HG03025 (cell line): ENCODE results near the gene PLD6.
"Not testable (repeated sequence)": the region's sequence is repeated elsewhere in the genome, so short reads cannot be mapped to it uniquely, and the experiment has no call there.

Source experiments
- ATAC-seq: cut with Tn5 transposase; IDR thresholded peaks from one replicate; pipeline ENCODE4 v1.9.1; 2021; ENCODE audit warnings: mild to moderate bottlenecking, moderate library complexity; ENCODE audit not compliant: unreplicated experiment, low FRiP score

The PLD6 gene

DNA sequence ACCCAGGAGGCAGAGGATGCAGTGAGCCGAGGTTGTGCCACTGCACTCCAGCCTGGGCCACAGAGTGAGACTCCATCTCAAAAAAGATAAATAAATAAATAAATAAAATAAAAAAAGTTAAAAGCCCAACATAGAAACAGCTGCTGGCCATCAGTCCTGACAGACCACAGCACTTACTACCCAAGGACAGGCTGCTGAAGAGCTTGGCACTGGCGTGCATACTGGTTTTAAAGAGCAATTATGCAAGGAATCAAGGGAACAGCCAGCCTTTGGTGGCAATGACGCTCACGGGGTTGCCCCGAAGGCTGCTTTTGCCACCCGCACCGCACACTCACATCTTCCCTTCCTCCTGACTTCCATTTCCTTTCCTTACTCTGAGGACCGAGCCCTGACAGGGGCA lies 4.2 kb downstream of the PLD6 start:
- no peak for ATAC-seq

GRCh38 chr17:17201271-17201670 lies 4.9 kb downstream of the PLD6 start:
- no peak for ATAC-seq

- no peak for ATAC-seq
Observed at GRCh38 chr17:17200831-17201230, 5.3 kb downstream of the PLD6 start.

DNA sequence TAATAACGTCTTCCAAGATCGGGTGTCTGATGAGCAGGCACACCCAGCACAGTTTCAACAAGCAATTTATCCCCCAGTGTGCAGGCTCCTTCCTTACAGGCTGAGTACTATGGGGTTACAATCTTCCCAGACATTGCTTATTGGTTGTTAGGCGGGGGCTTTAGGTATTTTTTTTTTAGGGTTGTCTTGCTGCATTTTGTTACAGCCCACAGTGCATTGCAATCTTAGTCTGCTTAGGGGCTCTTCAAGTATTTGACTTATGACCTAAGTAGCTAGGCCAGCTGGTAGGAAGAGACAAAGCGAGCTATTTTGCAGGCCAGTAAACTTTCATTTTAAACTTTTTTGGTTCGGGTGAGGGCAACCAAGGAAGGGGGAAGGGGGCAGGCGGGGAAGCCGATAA lies 5.8 kb downstream of the PLD6 start:
- ATAC-seq = no peak

DNA sequence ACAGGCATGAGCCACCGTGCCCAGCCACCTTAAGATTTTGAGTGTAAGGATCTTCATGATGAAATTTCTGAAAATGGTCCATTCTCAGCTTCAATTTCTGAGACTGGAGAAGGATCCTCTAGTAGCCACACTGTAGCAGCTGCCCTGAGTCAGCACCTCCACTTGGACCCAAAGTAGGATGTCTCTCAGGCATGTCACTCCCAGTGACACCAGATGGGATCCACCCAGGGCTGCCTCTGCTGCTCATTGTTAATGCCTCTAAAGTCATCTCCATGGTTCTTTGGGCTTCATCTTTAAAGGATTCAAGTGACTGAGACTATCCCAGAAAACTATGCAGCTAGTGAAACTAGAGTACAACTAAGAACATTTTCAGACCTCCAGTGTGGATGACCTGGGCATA lies 7.9 kb downstream of the PLD6 start:
- ATAC-seq = no peak

DNA sequence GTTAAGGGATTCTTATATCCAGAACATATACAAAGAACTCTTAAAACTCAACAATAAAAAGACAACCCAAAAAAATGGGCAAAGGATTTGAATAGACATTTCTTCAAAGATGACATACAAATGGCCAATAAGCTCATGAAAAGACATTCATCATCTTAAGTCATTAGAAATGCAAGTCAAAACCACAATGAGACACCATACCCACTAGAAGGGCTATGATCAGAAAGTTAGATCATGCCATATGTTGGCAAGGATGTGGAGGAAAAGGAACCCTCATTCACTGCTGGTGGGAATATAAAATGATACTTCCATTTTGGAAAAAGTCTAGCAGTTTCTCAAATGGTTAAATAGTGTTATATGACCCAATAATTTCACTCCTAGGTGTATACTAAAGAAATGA lies 9.4 kb downstream of the PLD6 start:
- no peak for ATAC-seq

DNA sequence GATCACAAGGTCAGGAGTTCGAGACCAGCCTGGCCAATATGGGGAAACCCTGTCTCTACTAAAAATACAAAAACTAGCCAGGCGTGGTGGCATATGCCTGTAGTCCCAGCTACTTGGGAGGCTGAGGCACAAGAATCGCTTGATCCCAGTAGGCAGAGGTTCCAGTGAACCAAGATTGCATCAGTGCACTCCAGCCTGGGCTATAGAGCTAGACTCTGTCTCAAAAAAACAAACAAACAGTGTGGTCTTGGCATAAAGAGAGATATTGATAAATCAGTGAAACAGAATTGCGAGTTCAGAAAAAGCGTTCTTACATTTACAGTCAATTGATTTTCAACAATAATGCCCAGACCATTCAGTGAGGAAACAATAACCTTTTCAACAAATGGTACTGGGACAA lies 10.7 kb downstream of the PLD6 start:
- ATAC-seq = not testable (repeated sequence)

- no peak for ATAC-seq
Observed at GRCh38 chr17:17191961-17192381, 14.2 kb downstream of the PLD6 start.

DNA sequence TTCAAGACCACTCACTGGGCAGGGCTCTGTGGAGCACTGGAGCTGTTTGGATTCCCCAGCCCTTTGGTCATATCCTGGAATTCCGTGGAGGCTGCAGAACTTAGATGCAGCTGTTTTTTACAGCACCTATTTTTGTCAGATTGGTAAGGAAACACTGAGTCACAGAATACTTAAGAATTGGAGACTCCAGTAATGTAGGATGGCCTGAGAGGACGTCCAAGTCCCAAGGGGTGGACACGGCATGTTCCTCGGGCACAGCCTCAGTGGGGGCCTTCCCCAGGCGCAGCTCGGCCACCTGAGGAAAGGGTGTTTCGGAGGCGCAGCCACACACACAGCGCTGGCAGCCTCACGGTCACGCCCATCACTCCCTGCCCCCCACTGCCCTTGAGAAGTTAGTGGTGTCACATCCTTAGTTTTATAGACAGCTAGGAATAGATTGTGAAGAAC lies 14.8 kb downstream of the PLD6 start:
- ATAC-seq = no peak

DNA sequence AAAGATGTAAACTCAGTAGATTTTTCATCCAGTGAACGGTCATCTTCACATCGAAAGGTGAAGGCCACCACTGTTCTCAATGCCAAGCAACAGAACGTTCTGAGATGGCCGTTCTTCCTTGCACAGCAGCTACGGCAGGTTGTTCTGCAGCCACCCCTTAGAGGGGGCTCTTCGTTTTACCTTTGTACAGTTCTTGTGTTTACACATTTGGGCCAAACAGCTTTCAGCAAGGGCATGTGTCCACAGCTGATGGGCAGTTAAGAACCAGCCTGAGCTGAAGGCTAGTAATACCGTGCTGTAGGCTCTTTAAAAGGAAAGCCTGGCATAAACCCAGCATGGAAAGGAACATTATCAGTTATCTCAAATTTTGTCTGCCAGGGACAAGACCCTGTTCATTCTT lies 15.9 kb downstream of the PLD6 start:
- ATAC-seq = no peak

DNA sequence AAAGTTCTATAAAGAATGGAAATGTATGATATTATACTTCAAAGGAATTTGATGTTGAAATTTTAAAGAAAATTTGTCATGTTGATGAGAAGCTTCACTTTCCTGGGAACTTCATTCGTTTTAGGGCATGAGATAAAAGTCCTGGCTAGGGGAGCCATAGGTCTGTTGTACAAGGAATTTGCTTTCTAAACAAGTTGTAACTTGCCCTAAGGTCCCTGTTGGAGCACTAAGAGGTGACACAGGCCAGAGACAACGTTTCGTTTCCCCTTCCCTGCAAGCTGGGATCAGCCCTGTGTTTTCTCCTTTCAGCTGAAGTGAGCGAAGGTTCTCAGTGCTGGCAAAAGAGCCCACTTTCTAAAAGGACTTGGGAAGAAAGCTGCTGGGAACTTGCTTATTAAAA lies 16.6 kb downstream of the PLD6 start:
- no peak for ATAC-seq

- no peak for ATAC-seq
Observed at GRCh38 chr17:17188586-17188985, 17.5 kb downstream of the PLD6 start.

DNA sequence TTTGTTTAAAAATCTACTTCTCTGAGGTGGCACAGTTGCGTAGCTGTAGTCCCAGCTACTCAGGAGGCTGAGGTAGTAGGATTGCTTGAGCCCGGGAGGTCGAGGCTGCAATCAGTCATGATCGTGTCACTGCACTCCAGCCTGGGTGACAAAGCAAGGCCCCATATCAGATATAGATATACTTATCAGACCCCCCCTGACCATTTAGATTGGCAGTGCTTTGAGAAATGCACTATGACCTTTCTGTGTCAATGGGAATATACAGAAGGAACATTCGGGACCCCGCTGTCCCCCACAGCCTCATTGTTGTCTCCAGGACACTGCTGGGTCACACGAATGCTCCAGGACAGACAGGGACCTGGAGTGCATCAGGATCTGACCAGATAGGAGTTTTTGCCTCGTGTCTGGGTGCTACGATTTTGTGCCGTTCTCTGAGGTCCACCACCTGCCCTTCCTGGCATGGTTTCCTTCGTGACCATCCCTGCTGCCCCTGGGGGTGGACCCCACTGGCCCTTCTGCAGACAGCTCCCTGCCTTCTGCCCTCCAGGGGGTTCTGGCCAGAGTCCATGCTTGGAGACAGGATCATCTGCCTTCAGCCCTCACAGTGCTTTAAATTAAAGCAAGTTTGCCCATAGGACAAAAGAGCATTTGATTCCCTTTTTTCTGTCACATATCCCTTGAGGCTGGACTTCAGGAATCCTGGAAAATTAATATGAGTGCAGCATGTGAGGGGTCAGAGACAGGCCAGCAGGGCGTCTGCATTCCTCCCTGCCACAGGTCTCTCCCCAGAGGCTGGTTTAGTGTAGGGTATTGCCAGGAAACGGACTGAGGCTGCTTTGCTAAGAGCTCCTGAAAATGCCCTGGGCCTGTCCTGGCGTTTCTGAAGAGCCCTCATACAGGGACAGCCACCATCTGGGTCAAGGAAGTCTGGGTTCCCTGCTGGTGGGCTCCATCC lies 19.3 kb downstream of the PLD6 start:
- no peak for ATAC-seq

DNA sequence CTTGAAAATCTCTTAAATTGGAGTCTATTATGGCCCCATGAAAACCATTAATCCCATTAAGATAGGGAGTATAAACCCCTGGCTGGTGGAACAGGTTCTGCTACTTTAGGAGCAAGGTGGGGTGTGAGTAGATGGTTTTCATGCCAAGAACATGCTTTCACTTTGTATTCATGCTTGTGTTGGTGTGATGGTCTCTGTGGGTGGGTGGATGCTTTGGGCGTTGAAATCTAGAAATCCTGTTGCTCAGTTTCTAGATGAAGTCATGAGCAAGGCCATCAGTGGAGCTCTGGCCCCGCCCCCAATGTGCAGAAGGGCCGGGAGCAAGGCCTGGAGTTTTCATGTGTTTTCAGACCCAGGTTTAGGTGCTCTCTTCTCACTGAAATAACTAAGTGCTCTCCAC lies 20.1 kb downstream of the PLD6 start:
- ATAC-seq = no peak

- ATAC-seq = not testable (repeated sequence)
Observed at GRCh38 chr17:17184985-17185757, 21.0 kb downstream of the PLD6 start.

- ATAC-seq = no peak
Observed at GRCh38 chr17:17183744-17184143, 22.4 kb downstream of the PLD6 start.

- ATAC-seq = no peak
Observed at GRCh38 chr17:17182598-17183136, 23.5 kb downstream of the PLD6 start.

GRCh38 chr17:17181666-17182597 lies 24.2 kb downstream of the PLD6 start:
- no peak for ATAC-seq

DNA sequence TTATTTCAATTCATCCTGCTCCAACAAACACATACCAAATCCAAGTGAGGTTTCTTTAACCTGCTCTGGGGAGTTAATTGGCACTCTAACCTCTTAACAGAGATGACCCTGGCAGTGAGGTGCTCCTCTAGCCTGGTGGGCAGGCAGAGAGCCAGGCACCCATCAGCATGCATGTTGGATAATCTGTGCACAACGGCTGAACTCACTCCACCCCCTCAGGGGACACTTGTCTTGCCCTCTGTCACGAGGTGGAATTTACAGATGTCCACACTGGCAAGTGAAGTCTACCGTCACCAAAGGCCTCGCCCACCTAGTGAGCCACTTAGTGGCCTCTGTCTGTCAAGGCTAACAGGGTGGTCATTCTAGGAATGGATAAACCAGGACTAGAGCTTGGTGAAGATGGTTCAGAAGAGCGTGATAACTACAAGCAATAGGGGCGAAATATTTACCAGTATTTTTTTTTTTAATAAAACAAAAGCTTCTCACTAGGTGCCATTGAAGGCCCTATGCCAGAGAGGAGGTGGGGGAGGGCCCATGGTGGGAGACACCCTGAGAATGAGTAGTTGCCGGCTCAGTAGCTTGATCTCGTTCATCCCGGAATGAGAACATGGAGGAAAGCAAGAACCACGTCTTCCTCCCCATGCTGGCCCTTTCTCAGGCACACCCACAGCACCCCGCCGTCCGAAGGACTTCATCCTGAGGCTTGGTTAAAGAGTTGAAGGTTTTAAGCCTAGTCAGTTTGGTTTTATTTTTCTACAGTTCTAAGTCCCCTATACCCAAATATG lies 25.2 kb downstream of the PLD6 start:
- no peak for ATAC-seq
